ENCODE measurements around the gene BMP6.
"Not testable (repeated sequence)": the region's sequence is repeated elsewhere in the genome, so short reads cannot be mapped to it uniquely, and the experiment has no call there.

The BMP6 gene

DNA sequence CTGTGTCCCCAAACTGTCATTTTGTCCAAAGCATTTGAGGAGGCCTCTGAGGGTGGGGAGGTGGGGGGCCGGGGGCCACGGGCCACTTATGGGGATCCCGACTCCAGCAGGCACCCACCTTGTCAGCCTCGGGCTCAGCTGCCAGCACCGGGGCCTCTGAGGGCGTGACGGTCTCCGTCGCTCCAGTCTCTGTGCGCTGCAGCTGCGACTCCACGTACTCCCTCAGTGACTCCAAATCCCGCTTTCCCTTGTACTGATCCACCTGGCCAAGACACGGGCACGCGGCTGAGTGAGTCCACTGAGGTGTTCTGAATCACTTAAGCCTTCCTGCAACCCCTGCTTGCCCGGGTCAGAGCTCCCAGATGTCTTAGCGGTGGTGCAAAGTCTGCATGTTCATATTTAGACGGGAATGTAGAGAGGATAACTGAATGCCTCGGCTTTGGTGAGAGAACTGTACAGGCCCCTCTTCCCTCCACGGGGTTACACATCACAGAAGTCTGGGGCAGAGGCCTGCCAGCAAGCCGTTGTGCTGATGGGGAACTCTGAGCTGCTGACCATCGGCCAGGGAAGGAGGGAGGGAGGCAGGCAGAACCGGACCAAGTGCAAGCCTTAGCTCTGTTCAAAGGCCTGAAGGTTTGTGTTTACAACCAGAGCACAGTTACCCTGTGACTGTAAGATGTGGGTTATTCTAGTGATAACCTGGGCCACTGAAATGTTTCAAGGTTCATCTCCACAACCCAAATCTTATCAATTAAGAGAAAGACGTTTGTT lies 162.9 kb downstream of the BMP6 start:
- no peak for DNase-seq

DNA sequence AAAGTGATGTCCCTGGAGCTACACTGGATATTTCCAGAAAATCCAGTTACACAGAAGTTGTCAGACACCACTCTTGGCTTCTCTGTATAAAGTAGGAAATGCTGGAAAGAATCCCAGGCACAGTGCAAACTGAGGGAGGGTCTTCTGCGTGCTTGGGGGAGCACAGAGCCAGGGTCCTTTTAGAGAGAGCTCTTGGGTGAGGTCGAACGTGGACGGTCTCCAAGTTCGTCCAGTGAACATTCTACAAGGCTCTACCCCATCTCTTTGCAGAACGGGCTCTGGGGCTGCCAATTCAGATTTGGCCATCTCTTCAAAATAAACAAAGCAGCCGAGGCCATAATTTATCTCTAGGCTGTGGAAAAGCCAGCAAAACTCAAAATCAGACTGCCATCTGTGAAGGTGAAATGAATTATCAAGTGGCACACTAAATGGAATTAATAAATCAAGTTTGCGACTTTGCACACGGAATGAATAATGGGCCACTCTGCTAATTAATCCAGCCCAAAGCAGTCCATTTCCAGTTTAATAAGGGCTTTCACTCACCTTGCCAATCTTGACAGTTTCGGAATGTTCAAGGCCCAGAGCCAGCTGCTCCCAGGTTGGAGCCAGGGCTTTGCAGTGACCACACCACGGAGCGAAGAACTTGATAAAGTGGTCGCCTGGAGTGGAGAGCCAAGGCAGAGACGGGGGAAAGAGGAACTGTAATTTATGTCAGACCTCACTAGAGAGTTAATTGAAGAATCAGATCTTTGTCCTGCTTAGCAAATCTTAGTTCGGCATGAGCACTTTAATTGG lies 165.4 kb downstream of the BMP6 start:
- DNase-seq = no peak

DNA sequence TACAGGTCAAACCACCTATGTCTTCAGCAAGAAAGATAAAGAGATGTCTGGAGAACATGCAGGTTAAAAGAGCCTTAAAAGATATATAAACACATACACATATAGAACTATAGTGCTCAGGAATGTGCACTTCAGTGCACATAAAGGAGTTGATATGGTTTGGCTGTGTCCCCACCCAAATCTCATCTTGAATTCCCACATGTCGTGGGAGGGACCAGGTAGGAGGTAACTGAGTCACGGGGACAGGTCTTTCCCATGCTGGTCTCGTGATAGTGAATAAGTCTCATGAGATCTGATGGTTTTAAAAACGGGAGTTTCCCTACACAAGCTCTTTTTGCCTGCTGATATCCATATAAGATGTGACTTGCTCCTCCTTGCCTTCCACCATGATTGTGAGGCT lies 166.5 kb downstream of the BMP6 start:
- not testable (repeated sequence) for DNase-seq

DNA sequence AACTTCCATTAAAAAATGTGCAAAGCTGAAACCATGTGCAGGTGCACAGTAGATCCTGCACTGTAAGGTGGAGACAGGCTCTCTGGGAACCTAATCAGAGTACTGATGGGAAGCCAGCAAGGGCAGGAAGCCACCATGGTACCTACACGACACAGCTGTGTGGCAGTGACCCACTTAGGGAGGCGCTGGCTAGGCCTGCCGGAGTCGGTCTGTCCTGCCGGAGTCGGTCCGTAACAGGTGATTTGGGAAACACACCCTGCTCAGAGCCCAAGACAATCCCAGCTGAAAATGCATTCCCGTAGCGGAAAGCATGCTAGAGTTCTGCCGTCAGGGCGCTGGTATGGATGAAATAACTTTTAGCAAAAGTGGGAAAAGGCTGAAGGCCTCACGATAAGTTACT lies 167.4 kb downstream of the BMP6 start:
- DNase-seq = no peak

DNA sequence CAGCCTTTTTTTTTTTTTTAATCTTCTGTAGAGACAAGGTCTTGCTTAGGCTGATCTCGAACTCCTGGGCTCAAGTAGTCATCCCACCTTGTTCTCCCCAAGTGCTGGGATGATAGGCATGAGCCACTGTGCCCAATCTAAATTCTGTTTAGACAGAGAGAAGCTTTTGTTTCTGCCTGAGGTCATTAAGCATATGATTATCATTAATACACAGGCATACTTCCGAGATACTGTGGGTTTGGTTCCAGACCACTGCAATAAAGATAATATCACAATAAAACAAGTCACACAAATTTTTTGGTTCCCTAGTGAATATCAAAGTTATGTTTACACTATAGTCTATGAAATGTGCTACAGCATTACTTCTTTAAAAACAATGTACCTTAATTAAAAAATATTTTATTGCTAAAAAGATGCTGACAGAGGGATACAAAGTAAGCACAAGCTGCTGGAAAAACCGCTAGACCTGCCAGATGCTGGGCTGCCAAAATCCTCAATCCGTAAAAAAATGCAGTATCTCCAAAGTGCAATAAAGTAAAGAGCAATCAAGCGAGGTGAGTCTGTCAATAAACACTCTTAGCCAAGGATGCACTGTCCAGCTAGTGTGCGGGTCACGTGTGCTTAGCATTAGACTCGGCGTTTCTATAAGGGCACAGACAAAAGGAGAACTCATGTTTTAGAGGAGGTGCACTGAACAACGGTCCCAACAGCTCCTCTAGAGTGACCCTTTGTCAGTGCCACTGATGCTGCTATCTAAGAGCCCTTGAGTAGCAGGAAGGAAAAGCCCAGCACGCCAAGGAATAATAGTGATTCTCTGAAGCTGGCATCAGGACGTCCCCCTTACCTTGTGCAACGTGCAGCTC lies 168.6 kb downstream of the BMP6 start:
- no peak for DNase-seq

DNA sequence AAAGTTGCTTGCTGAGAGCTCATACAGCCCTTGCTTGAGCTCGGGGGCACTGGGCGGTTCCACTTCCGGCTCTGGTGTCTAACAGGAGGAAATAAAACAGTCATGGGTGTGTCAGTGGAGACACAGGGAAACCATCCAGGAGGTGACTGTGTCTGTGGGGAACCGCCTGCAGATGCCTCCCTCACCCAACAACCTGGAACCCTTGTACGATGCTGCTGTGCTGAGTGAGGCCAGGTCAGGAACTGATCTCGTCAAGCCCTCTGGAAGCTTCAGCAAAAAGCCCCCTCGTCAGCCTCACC lies 169.2 kb downstream of the BMP6 start:
- DNase-seq = no peak

DNA sequence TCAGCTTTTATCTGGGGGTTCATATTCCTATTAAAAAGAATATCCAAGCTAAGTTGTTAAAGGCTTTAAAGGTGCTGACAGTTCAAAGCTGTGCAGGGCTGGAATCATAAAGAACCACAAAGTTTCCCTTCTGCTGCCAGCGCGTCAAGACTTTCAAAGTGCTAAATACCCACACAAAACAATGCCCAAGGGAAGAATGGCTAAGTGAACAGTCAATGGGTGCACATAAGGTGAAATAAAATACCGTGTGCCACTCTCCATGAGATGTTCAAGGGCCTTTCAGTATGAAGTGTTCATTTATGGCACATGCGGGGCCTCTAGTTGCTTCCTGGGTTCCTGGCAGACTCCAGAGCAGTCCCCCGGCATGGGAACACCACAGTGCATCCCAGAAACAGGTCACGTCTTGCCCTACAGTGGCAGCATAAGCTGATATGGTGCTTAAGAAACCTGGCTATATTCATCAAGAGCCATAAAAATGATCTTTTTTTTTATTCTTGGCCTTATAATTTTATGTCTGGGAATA lies 170.6 kb downstream of the BMP6 start:
- no peak for DNase-seq

DNA sequence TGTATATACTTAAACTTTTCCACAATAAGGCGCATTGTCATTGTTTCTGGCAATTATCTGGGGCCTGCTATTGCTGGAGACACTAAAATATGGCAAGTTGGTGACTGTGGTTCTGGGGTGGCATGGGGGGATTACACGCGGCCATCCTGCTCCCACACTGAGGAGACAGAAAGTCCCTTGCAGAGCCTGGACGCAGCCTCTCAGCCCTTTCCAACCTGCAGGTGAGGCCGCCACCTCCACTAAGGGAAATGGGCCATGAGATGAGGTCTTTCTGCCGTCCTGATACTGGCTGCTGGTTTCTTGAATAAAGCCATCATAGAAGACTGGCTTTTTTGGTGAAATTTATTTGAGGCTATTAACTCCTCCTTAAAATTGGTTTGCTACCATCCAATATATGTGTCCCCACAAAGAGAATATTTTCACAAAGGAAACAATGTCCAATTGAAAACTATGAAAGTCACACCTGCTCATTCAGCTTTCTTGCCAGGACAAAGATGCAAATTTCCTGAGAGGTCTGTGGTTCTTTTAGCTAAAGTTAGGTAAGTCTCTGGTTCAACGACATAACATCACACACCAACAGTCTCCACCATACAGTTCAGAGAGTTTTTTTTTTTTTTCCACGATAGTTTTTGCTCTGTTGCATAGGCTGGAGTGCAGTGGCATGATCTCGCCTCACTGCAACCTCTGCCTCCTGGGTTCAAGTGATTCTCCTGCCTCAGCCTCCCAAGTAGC lies 171.7 kb downstream of the BMP6 start:
- no peak for DNase-seq

DNA sequence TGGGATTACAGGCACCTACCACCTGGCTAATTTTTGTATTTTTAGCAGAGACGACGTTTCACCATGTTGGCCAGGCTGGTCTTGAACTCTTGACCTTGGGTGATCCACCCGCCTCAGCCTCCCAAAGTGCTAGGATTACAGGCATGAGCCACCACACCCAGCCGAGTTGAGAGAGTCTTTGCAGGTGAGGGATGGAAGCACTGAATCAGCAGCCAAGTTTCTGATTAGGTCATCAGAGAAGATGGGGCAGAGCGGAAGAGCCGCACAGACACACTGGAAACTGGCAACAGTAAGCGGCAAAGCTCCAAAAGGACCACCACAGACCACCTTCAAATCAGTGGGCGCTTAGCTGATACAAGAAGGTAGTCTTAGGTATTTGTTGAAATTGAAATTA lies 172.3 kb downstream of the BMP6 start:
- DNase-seq = not testable (repeated sequence)

DNA sequence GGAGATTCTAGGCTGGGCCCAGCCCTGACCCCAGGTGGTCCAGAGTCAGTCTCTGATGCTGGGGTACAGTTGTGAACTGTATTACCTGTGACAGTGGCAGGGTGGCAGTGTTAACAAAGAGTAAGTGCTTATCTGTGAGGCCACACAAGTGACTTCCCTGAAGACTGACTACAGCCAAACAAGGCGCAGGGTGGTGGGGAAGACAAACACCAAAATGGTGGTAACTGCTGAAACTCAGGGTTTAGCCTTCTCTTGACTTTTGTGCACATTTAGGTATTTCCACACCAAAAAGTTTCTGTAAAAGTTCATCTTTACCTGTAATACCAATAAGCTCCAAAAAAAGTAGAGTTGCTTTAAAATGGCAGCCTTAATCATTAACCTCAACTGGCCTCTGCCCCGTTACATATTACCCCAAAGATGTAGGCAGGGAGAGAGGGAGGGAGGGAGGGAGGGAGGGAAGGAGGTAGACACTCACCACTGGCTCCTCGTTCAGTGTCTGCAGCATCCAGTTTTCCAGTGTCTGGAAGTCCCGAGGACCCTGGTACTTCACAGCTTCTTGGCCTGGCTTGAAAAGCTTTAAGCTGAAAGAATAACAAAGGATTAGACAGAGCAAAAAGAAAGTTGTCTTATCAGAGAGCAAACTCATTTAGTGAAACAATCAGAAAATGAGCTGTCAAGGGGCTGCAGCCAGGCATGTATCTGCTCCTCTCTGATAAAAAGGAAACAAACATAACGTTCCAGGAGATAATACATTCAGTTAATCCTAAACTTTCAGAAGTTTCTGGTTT lies 173.4 kb downstream of the BMP6 start:
- no peak for DNase-seq

DNA sequence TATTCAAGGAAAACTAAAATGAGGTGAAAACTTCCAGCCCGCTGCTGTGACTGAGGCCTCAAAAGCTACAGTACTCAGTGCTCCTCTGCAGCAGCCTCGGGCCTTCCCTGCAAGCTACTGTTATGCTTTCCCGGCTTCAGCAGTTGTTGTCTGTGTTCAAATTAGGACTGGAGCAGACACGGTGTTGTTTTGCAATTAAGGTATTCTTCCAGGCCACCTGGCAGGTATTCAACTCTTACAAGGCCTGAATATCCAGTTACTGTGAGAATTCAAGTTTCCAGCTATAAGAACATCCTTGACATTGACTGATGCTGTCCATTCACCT lies 174.0 kb downstream of the BMP6 start:
- no peak for DNase-seq

DNA sequence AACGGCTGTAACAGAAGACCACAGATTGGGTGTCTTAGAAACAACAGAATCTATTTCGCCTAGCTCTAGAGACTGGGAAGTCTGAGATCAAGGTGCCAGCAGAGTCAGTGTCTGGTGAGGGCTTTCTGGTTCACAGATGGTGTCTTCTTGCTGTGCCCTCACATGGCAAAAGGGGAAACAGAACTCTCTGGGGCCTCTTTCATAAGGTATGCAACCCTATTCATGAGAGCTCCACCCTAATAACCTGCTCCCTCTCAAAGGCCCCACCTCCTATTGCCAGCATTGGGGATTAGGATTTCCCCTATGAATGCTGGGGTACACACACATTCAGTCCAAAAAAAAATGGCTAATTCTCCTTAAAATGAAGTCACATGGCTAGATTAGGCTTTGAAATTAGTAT lies 174.7 kb downstream of the BMP6 start:
- DNase-seq = no peak

DNA sequence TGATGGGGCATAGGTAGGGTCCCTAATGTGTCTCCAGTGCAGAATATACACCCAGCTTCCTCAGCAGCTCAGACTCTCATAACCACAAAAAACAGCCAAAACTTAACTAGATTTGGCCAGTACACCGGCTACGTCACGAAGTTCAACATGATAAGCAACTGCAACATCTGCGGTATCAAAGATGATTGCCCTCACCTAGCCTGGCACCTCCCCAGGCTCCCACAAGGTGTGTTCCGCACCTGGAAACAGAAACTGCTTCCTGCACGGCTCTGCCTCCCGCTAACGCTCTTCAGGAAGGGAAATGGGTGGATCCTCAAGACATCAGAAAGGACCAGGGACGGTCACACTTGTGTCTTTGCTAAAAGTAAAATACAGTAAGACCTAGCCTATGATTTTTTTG lies 175.2 kb downstream of the BMP6 start:
- no peak for DNase-seq

DNA sequence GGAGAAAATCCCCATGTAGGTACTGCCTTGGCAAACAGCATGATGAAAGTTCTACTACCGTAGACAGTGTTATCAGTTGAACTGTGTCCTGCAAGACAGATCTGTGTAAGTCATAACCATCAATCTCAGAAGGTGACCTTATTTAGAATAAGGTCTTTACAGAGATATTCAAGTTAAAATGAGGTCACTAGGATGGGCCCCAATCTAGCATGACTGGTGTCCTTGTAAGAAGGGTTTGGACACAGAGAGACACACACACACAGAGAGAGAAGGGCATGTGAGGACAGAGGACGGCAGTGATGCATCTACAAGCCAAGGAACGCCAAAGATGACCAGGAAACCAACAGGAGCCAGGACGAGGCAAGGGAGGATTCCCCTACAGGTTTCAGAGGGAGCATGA lies 175.9 kb downstream of the BMP6 start:
- no peak for DNase-seq

DNA sequence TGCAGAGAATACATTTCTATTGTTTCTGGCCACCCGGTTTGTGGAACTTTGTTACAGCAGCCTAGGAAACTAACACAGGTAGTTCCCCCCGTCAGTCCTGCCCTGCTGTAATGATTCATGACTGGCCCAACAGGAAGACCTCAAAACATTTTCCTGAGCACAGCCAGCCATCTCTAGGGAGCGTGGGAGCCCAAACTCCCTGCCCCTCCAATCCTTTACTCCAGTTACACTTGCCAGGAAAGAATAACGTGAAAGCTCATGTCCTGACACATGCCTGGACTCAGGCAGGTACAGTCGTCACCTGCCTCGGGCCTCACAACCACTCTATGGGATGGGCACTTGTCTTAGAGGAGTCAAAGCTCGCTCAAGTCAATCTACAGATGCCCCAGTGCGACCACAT lies 176.3 kb downstream of the BMP6 start:
- DNase-seq = no peak

DNA sequence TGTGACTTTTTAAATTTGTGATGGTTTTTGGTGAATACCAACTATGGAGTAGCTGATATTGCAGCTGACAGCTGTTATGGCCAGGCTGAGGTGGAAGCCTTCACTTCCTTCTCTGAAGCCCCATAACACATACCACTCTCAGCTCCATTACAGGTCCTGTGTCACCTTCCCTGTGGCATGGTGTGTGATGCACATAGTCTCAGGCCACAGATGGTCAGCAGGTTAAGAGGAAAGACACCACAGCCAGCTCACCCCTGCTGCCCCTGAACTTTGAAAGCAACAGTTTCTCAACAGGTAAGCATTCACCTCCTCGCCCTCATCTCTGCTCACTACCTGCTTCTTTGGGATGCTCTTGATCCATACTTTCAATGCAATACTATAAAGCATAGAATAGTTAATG lies 177.0 kb downstream of the BMP6 start:
- DNase-seq = no peak

DNA sequence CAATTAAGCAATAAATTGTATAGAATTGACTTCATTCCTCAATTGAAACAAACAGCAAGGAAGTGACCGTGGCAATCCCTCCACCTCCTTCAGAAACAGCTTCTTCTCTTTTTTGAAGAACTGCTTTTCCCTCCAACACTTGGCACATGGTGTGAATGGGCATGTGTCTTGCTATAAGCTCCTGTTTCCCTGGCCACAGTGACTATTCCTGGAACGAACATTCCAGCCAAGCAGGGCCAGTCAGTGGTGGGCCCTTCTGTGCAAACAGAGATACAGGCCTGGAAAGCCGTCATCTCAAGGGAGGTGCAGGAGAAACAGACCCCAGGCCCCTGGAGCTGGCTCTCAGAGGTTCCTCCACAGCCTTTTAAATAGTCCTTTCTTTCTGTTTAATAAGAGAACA lies 177.8 kb downstream of the BMP6 start:
- DNase-seq = no peak

DNA sequence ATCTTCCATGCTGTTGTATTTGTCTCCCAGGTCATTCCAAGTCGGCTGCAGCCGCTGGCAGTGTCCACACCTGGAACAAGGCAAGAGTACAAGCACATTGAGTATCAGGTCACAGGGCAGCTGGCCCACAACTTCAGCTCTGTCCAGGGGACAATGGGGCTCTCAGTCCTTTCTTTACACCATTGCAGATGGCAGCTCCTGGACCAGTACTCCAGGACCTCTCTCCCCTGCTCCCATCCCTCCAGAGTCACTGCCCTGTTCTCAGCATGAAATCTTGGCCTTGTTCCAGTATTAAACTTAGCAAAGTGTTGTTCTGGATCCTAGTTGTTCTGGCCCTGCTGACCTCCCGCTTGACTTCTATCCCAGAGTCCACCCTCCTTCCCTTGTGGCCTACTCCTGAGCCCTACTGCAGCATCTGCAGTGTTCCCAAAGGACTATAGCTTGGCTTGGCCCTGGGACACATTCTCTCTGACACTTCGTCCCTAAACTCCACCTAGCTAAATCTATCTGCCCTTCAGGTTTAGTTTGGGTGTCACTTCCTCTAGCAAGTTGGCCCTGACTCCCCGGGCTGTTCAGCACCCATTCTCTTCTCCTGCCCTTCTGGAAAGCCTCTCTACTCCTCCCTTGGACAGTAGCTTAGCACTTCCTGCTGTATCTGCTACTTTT lies 178.9 kb downstream of the BMP6 start:
- DNase-seq = no peak

DNA sequence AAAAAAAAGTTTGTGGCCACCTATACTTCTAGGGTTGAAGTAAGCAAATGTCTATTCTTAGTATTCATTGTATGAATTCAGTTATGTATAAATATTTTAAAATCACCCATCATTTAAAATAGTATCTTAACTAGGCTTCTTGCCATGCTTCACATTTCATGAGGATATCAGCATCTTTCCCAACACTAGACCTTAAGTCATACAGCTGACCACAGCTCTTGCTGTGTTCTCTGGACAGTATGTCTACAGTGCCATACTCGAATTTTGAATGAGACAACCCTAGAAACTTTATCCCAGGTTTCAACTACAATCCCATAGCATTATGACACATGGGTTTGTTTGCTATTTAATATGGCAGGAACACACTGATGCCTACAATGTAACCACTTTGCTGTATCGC lies 179.5 kb downstream of the BMP6 start:
- no peak for DNase-seq

DNA sequence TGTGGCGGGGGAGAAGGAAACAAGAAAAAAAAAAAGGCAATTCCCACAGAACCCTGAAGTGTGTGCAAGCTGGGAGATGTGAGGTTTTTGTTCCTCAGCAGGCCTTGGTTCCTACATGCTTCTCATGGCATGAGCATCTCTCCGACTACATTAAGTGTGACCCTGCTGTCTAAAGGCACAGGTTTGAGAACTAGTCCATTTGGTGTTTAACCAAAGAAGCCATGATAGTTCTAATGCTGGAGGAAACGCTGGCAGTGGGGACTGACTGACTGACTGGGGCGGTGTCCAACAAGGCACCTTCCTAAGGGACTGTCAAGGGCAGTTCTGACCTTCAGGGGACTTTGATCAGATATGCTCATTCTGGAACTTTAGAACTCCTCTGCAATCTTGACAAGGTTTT lies 180.8 kb downstream of the BMP6 start:
- DNase-seq = no peak

DNA sequence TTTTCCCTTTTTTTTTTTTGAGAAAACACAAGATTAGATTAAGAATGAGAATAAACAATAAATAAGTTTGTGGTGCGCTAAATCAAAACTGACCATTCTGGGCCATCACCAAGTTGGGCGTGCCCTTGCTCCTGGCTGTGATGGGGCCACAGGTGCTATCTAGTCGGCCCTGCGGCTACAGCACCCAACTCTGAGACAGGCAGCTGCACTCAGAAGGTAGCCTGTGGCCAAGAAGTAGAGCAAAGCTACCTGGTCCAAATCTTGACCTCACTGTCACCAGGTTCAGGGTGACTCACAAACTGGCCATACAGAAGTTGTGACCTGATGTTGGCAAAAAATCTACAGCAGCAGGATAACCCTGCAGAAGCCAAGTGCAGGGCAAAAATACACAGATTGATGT lies 181.3 kb downstream of the BMP6 start:
- no peak for DNase-seq

Measured in central memory CD4-positive, alpha-beta T cell (primary cell).